ENCODE results near the gene FUOM. TPM values are rescaled to one million over a fixed set of nuclear protein-coding genes. Genes with fewer than 3 reads are reported as not detected.
A peak's percentile ranks its signal among the peaks of the same experiment; 100 is the strongest.

FUOM gene
- total and polyA plus RNA-seq, 2 of the 8 experiments (the other 6 are each of a cell fraction or from before 2014, with no cell fraction given), result 22.0 to 30.4 TPM

DNA sequence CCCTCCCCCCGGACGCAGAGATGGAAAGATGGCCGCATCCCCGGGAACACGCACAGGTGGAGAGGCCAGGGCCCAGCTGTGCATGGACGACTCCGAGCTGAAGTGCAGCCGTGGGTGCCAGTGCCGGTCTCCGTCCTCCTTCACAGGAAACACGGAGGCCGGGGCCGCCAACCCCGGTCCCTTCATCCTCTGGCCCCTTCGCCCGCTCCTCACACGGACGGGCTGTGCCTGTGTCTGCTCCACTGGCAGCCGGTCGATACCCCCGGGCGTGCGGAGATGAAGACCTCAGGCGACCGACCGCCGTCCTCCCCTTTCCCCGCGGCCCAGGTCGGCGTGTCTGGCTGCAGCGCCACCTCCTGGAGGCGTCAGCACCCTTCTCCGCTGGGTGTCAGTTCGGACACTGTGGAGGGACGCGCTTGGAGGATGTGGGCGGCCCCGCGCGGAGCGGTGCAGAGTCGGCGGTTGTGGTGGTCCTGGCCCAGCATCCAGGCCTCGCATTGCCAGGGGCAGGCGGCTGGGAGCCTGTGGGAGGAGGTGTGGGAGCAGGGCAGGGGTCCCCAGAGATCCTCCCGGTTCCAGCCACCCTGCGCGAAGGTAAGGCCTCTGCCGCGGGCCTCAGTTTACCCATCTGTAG lies 39.2 kb downstream of the FUOM start (continued):
- TF ChIP-seq CHD7 (IDR thresholded peaks at IDR 0.05; ENCODE audit: insufficient replicate concordance, low read length) (no peak), CREB1 (IDR thresholded peaks at IDR 0.05) (peak; percentile 73; the same call in 1 of the 2 replicates), CHD2 (IDR thresholded peaks at IDR 0.05; ENCODE audit: low read length) (no peak), CHD1 (IDR thresholded peaks at IDR 0.05; ENCODE audit: low read depth, low read length) (no peak), HDAC2 (IDR thresholded peaks at IDR 0.05; ENCODE audit: borderline replicate concordance in 1 of 2, low read depth in 2 of 2, low read length in 2 of 2) (peak; percentile 86 to 94; a peak in 2 of 4 replicates), TAF1 (IDR thresholded peaks at IDR 0.05; ENCODE audit: low read depth, low read length) (peak; percentile 88), ASH2L (IDR thresholded peaks at IDR 0.05; ENCODE audit: low read length) (peak; percentile 36), KDM4A (IDR thresholded peaks at IDR 0.05; ENCODE audit: low read depth, low read length, severe bottlenecking) (peak; percentile 70), TBP (IDR thresholded peaks at IDR 0.05; ENCODE audit: low read depth, low read length) (peak; percentile 88)
- TF ChIP-seq, protein P1, sequence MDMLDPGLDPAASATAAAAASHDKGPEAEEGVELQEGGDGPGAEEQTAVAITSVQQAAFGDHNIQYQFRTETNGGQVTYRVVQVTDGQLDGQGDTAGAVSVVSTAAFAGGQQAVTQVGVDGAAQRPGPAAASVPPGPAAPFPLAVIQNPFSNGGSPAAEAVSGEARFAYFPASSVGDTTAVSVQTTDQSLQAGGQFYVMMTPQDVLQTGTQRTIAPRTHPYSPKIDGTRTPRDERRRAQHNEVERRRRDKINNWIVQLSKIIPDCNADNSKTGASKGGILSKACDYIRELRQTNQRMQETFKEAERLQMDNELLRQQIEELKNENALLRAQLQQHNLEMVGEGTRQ (IDR thresholded peaks at IDR 0.05; ENCODE audit: low read length), result no peak
